HG02852 (cell line): ENCODE data around the gene NUBPL.
A peak's percentile ranks its signal among the peaks of the same experiment; 100 is the strongest.

Experiments used
- ATAC-seq: cut with Tn5 transposase; IDR thresholded peaks from one replicate; pipeline ENCODE4 v1.9.1; 2021; ENCODE audit warnings: mild to moderate bottlenecking, moderate library complexity; ENCODE audit not compliant: unreplicated experiment

NUBPL gene

DNA sequence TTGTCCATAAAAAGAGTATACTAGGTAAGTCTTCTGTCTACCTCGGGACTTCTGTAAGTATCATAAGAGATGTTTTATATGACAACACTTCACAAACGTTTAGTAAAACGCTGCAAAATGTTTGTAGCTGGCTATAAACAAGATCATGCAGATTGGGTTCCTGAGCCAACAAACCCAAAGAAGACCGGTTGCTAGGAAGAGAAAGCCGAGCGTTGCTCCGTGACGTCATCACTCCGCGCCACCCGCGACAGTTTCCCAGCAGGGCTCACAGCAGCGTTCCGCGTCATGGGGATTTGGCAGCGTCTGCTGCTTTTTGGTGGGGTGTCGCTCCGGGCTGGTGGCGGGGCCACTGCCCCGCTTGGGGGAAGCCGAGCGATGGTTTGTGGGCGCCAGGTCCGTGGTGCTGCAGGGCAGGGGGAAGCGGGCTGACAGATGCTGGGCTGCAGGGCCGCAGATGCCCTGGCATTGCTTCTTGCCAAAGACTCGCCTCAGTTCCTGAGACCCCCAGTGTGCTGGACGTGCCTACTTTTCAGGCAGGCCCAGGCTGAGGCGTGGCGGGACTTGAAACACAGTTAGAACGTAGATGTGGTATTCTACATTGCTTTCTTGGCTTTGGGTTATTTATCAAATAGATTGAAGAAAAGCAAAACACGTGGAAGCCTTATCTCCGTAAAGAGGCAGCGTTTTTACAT is at the start of gene NUBPL:
NUBPL (plus strand) TSS at position 250 of the 692 bp plus-strand sequence; CDS start at position 286, 36 bp downstream.
- ATAC-seq: peak; percentile 98

DNA sequence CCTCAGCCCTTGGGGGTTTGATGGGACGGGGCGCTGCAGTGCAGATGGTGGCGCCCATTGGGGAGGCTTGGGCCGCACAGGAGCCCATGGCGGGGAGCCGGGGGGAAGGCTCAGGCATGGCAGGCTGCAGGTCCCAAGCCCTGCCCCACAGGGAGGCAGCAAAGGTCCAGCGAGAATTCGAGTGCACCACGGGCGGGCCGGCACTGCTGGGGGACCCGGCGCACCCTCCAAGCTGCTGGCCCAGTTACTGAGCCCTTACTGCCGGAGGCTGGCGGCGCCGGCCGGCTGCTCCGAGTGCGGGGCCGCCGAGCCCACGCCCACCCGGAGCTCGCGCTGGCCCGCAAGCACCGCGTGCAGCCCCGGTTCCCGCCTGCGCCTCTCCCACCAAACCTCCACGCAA is 34.1 kb upstream of the NUBPL start:
- no peak for ATAC-seq

DNA sequence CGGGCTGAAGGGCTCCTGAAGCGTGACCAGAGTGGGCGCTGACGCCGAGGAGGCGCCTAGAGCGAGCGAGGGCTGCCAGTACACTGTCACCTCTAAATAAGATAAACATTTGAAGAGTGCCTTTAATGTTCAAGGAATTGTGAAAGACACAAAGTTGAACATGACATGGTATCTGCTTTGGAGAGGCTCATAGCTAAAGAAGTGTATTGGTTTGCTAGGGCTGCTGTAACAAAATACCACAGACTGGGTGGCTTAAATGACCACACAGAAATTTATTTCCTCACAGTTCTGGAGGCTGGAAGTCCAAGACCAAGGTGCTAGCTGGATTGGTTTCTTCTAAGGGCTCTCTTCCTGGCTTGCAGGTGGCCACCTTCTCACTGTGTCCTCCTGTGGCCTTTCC is 33.7 kb upstream of the NUBPL start:
- ATAC-seq: no peak

DNA sequence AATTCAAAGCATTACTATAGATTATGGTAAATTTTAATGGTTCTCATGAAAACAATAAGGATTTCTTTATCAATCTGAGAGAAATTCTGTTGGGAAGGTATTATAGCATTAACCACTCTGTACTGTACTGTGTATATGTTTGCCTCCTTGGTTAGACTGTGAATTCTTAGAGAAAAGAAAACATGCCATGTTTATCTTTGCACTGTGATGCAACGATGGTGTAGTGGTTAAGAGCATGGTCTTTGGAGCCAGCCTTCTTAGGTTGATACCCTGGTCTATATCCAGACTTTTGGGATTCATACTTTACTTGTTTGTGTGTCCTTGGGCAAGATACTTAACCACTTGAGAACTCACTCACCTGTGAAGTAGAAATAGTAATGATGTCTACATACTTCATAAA is 32.2 kb upstream of the NUBPL start:
- no peak for ATAC-seq

GRCh38 chr14:31530136-31530535 is 31.1 kb upstream of the NUBPL start:
- ATAC-seq: no peak

DNA sequence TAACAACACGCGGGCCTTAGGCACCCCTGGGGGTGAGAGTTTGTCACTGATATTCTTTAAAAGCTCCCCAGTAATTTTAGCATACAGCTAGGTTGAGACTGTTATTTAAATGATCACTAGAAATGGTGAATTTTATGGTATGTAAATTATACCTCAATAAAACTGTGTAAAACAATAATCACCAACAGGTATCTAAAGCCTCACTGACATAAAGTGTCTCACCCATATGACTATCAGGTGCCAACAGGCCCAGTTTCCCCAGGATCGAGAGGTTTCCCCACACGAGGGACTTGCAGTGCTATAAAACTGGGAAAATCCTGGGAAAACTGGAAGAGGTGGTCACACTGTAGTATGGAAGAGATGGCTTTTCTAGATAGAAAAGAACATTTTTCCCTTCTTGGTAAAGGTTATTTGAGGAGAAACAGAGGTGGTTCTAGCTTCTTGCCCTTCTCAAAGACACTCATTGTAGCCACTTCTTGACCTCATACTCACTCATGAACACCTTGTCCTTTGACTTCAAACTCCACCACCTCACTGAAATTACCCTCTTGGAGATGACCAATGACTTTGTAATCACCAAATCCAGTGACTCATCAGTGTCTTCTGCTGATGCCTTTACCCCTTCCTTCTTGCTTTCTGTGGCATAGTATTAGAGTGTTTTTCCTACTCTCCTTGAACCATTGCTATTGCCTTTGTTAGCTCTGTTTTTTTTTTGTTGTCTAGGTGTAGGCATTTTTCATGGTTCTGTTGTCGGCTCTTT is 24.8 kb upstream of the NUBPL start:
- ATAC-seq: no peak

DNA sequence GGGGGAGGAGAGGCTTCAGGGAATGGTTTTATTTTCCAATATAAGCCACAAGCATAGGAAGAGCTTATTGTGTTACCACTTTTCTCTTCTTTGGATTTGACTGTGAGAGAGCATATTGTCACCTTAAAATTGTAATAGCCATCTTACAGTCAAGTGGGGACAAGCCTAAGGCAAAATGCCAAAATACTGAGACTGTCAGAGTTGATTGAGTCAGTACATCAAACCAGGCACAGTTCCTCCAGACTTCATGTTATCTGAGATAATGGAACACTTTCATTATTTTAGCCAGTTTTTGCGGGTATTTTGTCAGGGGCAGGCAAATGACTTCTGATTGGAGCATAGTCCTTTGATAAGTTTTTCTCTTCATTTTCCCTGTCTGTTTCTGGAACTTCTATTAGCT is 19.5 kb upstream of the NUBPL start:
- no peak for ATAC-seq

DNA sequence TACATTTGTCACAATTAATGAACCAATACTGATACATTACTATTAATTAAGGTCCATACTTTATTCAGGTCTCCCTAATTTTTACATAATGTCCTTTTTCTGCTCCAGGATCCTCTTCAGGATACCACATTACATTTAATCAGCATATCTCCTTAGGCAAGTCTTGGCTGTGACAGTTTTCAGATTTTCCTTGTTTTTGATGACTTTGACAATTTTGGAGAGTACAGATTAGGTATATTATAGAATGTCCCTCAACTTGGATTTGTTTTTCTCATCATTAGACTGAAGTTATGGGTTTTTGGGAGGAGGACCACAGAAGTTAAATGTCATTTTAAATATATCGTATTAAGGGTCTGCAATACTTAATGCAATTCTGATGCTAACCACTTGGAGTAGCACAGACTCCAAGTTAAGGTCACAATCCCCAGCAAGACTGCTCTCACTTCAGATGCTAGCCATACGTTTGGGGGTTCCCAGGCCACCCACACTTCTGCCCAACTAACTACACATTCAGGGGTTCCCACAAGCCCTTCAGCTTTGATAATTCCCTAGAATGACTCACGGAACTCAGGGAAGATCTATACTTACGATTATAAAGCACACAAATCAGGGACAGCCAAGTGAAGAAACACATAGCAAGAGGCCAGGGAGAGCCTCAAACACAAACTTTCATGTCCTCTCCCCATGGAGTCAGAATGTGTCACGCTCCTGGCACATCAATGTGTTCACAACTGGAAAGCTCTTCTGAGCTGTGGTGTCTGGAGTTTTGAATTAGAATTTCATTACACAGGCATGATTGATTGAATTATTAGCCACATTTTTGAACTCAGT is 17.0 kb upstream of the NUBPL start:
- ATAC-seq: no peak

- no peak for ATAC-seq
Observed at GRCh38 chr14:31544816-31545215, 16.4 kb upstream of the NUBPL start.

DNA sequence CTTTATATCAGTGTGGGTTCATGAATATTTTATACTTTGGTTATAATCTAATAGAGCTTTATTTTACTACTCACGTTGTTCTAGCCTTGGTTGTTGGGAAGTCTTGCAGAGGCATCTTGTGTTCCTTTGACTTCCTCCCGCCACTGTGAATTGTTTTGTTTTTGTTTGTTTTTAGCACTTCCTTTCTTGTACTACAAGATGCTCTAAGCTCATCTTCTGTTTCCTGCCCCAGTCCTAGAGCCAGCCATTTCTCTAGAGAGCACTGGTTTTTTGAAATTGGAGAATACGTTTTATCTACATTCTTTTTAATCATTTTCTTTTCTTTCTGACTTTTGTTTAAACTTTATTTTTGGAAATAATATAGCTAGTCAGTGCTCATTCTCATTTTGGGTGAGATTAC is 15.9 kb upstream of the NUBPL start:
- ATAC-seq: no peak

GRCh38 chr14:31549817-31550216 is 11.4 kb upstream of the NUBPL start:
- ATAC-seq: no peak

DNA sequence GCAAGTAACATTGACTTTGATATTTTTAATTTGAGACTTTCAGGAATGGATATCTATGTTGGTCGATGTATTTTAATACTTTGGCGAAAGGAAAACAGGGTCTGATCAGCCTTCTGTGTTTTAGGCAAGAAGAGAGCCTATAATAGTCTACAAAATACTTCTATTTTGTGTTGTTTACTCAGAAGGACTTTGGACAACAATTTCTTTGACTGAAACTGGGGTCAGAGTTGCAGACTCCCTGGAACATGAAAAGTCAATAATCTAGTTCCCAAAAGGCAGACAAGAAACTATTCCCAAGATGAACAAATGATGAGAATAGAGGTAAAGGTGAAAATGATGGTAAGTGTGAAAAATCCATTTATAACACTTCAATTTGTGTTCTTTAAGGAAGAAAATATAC is 10.6 kb upstream of the NUBPL start:
- no peak for ATAC-seq

- ATAC-seq: no peak
Observed at GRCh38 chr14:31556191-31556590, 5.0 kb upstream of the NUBPL start.

DNA sequence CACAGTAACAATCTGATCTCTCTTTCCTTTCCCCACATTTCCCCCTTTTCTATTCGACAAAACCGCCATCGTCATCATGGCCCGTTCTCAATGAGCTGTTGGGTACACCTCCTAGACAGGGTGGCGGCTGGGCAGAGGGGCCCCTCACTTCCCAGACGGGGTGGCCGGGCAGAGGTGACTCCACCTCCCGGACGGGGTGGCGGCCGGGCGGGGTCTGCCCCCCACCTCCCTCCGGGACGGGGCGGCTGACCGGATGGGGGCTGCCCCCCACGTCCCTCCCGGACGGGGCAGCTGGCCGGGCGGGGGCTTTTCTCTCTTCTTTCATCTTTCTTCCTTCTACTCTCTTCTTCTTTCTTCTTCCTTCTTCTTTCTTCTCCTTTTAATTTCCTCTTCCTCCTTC is 1.3 kb upstream of the NUBPL start:
- no peak for ATAC-seq

- ATAC-seq: peak; percentile 4
Observed at GRCh38 chr14:31560759-31561154, 447 bp upstream of the NUBPL start.

- no peak for ATAC-seq
Observed at GRCh38 chr14:31564194-31564593, 3.0 kb downstream of the NUBPL start.

DNA sequence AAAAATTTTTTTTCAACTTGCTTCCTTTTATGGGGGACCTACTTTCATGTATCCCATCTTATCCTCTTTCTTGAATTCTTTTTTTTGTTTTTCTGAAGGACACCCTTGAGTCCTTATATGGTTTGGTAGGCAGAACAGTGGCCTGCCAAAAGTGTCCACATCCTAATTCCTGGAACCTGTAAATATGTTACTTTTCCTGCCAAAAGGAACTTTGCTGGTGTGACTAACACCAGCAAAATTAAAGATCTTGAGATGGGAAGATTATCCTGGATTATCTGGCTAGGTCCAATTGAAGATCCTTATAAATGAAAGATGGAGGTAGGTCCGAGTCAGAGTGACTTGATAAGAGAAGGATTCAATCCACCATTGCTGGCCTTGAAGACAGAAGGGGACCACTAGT is 5.3 kb downstream of the NUBPL start:
- no peak for ATAC-seq

- ATAC-seq: no peak
Observed at GRCh38 chr14:31567655-31568054, 6.5 kb downstream of the NUBPL start.

DNA sequence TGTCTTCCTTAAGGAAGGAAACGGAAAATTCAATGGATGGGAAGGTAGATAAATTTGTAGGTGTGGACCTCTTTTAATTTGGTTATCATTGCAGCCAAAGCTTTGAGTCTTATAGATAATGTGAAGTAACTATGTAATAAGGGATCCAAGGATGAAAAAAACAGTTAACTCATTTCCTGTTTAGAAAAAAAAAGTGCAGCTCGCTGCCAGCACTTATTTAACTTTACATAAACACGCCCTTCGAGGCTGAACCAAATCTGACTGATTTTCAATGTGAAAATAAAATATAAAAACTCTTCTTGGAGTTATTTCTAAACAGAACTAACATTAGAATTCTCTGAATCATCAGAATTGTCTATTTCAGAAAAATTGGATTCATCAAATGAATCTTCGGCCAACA is 7.0 kb downstream of the NUBPL start:
- no peak for ATAC-seq

DNA sequence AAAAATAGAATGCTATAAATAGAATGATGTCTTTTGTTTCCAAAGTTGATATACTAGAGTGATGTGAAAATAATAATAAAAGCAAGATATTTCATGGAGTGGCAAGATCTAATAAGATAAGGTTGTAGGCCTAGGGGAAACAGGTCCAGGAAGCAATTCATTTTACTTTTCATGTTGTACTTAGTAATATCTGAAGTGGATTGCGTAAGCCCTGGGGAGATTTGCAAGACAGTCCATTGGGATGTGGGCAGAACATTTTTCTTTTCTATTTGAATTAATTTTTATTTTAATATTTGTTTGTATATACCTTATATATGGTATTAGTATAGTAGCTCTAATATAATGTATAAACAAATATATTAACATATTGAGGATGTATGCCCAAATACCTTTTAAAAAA is 7.5 kb downstream of the NUBPL start:
- ATAC-seq: no peak

DNA sequence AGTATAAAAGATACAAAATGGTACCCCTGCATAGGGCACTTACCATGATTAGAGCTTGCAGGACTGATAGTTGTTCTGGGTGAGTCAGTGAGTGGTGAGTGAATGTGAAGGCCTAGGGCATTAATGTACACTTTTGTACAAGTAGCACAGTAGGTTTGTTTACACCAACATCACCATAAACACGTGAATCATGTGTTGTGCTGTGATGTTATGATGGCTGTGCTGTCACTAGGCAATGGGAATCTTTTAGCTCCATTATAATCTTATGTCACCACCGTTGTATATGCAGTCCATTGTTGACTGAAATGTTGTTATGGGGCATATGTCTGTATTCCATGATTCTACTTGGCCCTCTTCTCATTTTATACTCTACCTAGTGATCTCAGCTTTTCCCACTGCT is 11.8 kb downstream of the NUBPL start:
- no peak for ATAC-seq

DNA sequence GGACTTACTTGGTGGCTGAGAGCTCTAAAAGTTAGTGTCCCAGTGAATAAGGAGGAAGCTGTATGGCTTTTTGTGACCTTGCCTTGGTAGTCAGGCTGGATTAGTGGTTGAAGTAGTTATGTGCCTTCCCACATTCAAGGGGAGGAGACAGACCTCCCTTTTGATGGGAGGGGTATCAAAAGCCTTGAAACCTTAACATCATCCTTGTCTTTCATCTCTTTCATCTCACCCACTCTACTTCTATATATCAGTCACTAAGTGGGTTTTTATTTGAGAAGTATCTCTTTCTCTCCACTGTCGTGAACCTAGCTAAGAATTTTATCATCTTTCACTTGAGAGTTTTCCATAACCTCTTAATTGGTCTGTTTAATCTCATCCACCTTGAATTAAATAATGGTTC is 15.7 kb downstream of the NUBPL start:
- ATAC-seq: no peak
